ENCODE data around the gene SLC7A5.
"Not testable (repeated sequence)": the region's sequence is repeated elsewhere in the genome, so short reads cannot be mapped to it uniquely, and the experiment has no call there.

Gene SLC7A5

GRCh38 chr16:87834005-87834667 lies 35.2 kb downstream of the SLC7A5 start:
- DNase-seq (ENCODE audit: low read depth in 3 of 3), result peak in 2 of 3 experiments; percentile 1 to 2

- DNase-seq (ENCODE audit: low read depth in 3 of 3), result no peak
These were observed 35.8 kb downstream of the SLC7A5 start for GRCh38 chr16:87833548-87833947.

GRCh38 chr16:87832741-87833502 lies 36.4 kb downstream of the SLC7A5 start:
- peak in 1 of 3 experiments; percentile 7 for DNase-seq (ENCODE audit: low read depth in 3 of 3)

- DNase-seq (ENCODE audit: low read depth in 3 of 3), result no peak
These were observed 37.2 kb downstream of the SLC7A5 start for GRCh38 chr16:87832137-87832527.

GRCh38 chr16:87831421-87832136 lies 37.7 kb downstream of the SLC7A5 start:
- DNase-seq (ENCODE audit: low read depth in 3 of 3), result peak in 1 of 3 experiments; percentile 8

GRCh38 chr16:87830673-87831420 lies 38.5 kb downstream of the SLC7A5 start:
- peak in 1 of 3 experiments; percentile 5 for DNase-seq (ENCODE audit: low read depth in 3 of 3)

GRCh38 chr16:87829988-87830672 lies 39.2 kb downstream of the SLC7A5 start:
- DNase-seq (ENCODE audit: low read depth in 3 of 3), result no peak

- DNase-seq (ENCODE audit: low read depth in 3 of 3), result no peak
These were observed 39.7 kb downstream of the SLC7A5 start for GRCh38 chr16:87829622-87829980.

- no peak for DNase-seq (ENCODE audit: low read depth in 3 of 3)
These were observed 40.2 kb downstream of the SLC7A5 start for GRCh38 chr16:87828907-87829621.

- DNase-seq (ENCODE audit: low read depth in 3 of 3), result no peak
These were observed 41.0 kb downstream of the SLC7A5 start for GRCh38 chr16:87828071-87828906.

GRCh38 chr16:87827588-87827915 lies 41.8 kb downstream of the SLC7A5 start:
- not testable (repeated sequence) for DNase-seq (ENCODE audit: low read depth in 3 of 3)

GRCh38 chr16:87826798-87827587 lies 42.3 kb downstream of the SLC7A5 start:
- no peak for DNase-seq (ENCODE audit: low read depth in 3 of 3)

GRCh38 chr16:87826407-87826797 lies 42.9 kb downstream of the SLC7A5 start:
- DNase-seq (ENCODE audit: low read depth in 3 of 3), result not testable (repeated sequence)

- not testable (repeated sequence) for DNase-seq (ENCODE audit: low read depth in 3 of 3)
These were observed 43.5 kb downstream of the SLC7A5 start for GRCh38 chr16:87825842-87826120.

GRCh38 chr16:87824991-87825841 lies 44.1 kb downstream of the SLC7A5 start:
- no peak for DNase-seq (ENCODE audit: low read depth in 3 of 3)

GRCh38 chr16:87824016-87824990 lies 45.0 kb downstream of the SLC7A5 start:
- no peak for DNase-seq (ENCODE audit: low read depth in 3 of 3)
